Kidney epithelial cell (primary cell): ENCODE results near the gene MPP2. TPM values are rescaled to one million over a fixed set of nuclear protein-coding genes. Genes with fewer than 3 reads are reported as not detected.

ENCODE experiments used
- DNase-seq: peaks from one replicate; pipeline ENCODE4 v3.0.0-alpha.2; 2010; ENCODE audit warnings: low read depth
- H3K27me3 ChIP-seq: 2 replicates; pipeline ENCODE4 v1.6.0; 2011; ENCODE audit warnings: low read length; ENCODE audit not compliant: control insufficient read depth, insufficient read depth
- H3K36me3 ChIP-seq: 2 replicates; pipeline ENCODE4 v1.5.1; 2011; ENCODE audit warnings: low read length; ENCODE audit not compliant: control insufficient read depth, insufficient read depth
- H3K4me3 ChIP-seq: 2 replicates; pipeline ENCODE4 v1.5.1; 2011; ENCODE audit warnings: low read depth, mild to moderate bottlenecking, control low read depth, low read length
- total RNA-seq: library from RNA; depleted of rRNA; stranded (reverse); fragments of >200 nt; gene quantifications from 2 replicates; pipeline ENCODE4 v1.2.3, GENCODE V29; 2015
- TF ChIP-seq, protein P1 (sequence below): IDR thresholded peaks from 2 replicates; pipeline ENCODE4 v1.5.1; 2011; ENCODE audit warnings: mild to moderate bottlenecking, moderate library complexity, low read length, control low read depth, inconsistent platforms; ENCODE audit not compliant: insufficient read depth, poor library complexity, severe bottlenecking

Gene MPP2
- total RNA-seq, 1 donor from 2014 or later: 2.7 TPM

DNA sequence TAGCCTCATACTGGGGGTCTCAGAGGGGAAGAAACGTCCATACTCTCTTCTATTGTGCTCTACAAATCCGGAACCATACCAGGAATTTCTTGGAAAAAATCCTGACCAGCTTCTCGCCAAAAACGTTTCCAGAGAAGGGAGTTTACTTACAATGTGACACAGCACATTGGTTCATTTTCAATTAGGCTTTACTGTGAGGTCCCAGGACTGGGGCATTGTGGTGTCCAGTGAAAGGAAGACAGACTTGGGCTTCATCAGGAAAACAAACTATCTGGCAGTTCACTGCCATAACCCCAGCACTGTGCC is 14.7 kb downstream of the MPP2 start:
- Histone ChIP-seq H3K27me3 (no peaks in the 10 kb centered on the region), H3K4me3 (no peak overlapping the region), H3K36me3 (no peaks in the 10 kb centered on the region)
- no peak for DNase-seq
- TF ChIP-seq, protein P1, sequence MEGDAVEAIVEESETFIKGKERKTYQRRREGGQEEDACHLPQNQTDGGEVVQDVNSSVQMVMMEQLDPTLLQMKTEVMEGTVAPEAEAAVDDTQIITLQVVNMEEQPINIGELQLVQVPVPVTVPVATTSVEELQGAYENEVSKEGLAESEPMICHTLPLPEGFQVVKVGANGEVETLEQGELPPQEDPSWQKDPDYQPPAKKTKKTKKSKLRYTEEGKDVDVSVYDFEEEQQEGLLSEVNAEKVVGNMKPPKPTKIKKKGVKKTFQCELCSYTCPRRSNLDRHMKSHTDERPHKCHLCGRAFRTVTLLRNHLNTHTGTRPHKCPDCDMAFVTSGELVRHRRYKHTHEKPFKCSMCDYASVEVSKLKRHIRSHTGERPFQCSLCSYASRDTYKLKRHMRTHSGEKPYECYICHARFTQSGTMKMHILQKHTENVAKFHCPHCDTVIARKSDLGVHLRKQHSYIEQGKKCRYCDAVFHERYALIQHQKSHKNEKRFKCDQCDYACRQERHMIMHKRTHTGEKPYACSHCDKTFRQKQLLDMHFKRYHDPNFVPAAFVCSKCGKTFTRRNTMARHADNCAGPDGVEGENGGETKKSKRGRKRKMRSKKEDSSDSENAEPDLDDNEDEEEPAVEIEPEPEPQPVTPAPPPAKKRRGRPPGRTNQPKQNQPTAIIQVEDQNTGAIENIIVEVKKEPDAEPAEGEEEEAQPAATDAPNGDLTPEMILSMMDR: no peak

DNA sequence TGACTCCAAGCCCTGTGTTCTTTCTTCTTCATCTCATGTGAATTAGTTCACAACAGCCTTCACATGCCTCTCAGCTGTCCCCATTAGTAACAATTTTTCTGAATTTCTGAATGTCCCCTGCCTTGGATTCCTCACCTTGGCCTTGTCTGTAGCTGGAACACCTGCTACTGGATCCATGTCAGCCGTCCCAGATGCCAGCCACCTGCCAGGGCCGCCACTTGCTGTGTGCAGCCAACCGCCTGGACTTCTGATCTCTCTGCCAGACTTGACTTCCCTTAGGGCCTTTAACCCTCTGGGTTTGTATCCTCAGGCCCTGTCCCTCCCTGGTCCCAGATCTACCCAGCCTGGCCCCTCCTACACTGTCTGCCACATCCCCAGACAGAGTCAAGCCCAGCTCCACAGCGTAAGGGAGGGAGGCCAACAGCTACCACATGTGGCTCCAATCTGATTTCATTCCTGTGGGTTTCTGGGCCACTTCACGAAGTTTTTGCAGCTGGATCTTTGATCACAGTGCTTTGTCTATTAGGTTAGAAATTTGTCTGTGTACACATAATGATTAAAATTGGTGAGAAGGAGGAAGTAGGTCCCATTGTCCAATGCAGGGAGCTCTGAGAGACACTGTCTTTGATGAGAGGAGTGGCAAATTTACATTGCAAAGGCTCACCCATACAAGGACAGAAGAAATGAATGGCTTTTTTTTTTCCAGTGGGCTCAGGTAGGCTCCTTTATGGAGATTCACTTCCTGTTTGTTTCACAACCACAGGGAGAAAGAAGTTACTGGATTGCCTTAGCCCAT is 15.3 kb downstream of the MPP2 start:
- Histone ChIP-seq H3K36me3 (no peaks in the 10 kb centered on the region), H3K4me3 (no peak overlapping the region), H3K27me3 (no peaks in the 10 kb centered on the region)
- DNase-seq: no peak
- TF ChIP-seq, protein P1: no peak

DNA sequence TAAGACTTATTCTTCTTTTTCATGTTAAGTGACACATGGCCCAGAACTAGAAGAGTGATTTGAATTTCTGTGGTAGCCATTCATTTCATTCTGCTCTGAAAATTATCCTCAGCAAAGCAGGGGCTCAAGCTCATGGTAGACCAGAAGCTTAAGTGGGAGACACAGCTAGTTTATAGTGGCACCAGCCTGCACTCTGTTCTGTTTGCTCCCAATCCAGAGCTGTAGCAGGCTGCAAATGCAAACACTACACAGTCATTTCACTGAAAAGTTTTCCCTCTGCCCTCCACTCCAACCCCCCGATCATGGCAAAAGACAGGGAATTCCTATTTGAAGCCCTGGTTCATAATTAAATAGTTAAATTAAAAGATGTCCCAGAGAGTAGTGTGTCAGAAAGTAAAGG is 17.1 kb downstream of the MPP2 start:
- TF ChIP-seq, protein P1: no peak
- H3K4me3 ChIP-seq: no peak overlapping the region
- no peaks in the 10 kb centered on the region for H3K27me3 ChIP-seq
- no peak for DNase-seq
- H3K36me3 ChIP-seq: no peaks in the 10 kb centered on the region

DNA sequence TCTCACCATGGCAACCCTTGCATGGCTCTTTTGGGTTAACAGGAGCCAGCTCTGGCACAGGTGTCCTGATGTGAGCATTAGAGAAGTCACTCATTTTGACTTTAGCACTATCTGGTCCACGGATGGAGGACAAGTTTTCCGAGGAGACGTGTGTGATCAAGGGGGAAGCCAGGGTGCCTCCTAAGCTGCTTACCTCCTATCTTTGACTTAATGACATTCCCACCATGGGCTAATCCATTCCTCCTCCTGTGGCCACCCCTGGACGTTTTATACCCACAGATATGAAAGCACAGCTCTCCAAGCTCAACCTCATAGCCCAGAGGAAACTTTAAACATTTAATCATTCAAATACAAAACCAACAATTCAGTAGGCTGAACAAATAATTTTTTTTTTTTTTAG is 18.8 kb downstream of the MPP2 start:
- Histone ChIP-seq H3K36me3 (no peaks in the 10 kb centered on the region), H3K4me3 (no peak overlapping the region), H3K27me3 (no peaks in the 10 kb centered on the region)
- no peak for DNase-seq
- TF ChIP-seq, protein P1: no peak

DNA sequence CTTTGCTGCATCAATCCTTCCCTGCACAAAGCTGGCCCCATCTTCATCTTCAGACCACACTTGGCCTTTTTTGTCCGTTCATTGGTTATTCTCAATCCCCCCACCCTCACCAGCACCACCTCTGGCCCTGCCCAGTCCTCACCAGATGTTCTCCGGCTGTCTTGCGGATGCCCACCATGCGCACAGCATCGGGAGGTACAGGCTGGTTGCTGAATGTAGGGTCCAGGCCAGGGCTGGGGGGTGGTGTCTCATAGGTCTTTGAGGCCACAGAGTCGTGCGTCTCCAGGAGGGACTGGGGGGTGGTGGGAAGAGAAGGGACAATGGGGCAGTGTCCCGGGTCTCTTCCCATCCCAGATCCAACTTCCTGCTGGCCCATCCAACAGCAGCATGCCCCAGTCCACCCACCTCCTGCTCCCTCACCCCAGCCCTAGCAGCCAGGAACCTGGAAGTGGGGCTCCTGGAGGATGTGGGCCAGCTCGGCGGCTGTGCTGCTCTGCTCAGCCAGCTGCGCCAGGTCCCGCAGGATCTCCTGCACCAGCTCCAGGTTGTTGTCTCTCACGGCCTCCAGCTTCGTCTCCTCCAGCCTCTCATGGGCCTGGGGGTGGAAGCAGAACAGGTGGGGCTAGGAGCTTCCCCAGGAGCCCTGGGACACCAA is 24.4 kb downstream of the MPP2 start:
- TF ChIP-seq, protein P1: no peak
- DNase-seq: no peak
- Histone ChIP-seq H3K36me3 (no peaks in the 10 kb centered on the region), H3K27me3 (no peaks in the 10 kb centered on the region), H3K4me3 (no peak overlapping the region)
